ENCODE results near the gene APCDD1.

The APCDD1 gene

GRCh38 chr18:10470429-10470828 lies 16.0 kb downstream of the APCDD1 start:
- no peak for TF ChIP-seq CTCF (IDR thresholded peaks at IDR 0.05; ENCODE audit: low read depth, low read length)
- H3K4me3 ChIP-seq (ENCODE audit: low read depth, low read length) = no peak overlapping the region

- H3K4me3 ChIP-seq (ENCODE audit: low read depth, low read length) = no peak overlapping the region
- TF ChIP-seq CTCF (IDR thresholded peaks at IDR 0.05; ENCODE audit: low read depth, low read length) = no peak
These were observed 17.1 kb downstream of the APCDD1 start for GRCh38 chr18:10471574-10471973.

GRCh38 chr18:10473132-10473531 lies 18.7 kb downstream of the APCDD1 start:
- TF ChIP-seq CTCF (IDR thresholded peaks at IDR 0.05; ENCODE audit: low read depth, low read length) = no peak
- H3K4me3 ChIP-seq (ENCODE audit: low read depth, low read length) = no peak overlapping the region

GRCh38 chr18:10474309-10474708 lies 19.9 kb downstream of the APCDD1 start:
- H3K4me3 ChIP-seq (ENCODE audit: low read depth, low read length) = no peak overlapping the region
- TF ChIP-seq CTCF (IDR thresholded peaks at IDR 0.05; ENCODE audit: low read depth, low read length) = no peak

- no peak overlapping the region for H3K4me3 ChIP-seq (ENCODE audit: low read depth, low read length)
- TF ChIP-seq CTCF (IDR thresholded peaks at IDR 0.05; ENCODE audit: low read depth, low read length) = no peak
These were observed 20.8 kb downstream of the APCDD1 start for GRCh38 chr18:10475276-10475653.

- no peak for TF ChIP-seq CTCF (IDR thresholded peaks at IDR 0.05; ENCODE audit: low read depth, low read length)
- no peak overlapping the region for H3K4me3 ChIP-seq (ENCODE audit: low read depth, low read length)
These were observed 21.3 kb downstream of the APCDD1 start for GRCh38 chr18:10475654-10476291.

- TF ChIP-seq CTCF (IDR thresholded peaks at IDR 0.05; ENCODE audit: low read depth, low read length) = no peak
- no peak overlapping the region for H3K4me3 ChIP-seq (ENCODE audit: low read depth, low read length)
These were observed 21.9 kb downstream of the APCDD1 start for GRCh38 chr18:10476338-10476791.
